GM19238 (cell line): ENCODE data around the gene DEUP1.

Source experiments
- DNase-seq: peaks from one replicate; pipeline ENCODE4 v3.0.0; 2011; ENCODE audit warnings: low spot score; ENCODE audit not compliant: insufficient read length

Gene DEUP1

DNA sequence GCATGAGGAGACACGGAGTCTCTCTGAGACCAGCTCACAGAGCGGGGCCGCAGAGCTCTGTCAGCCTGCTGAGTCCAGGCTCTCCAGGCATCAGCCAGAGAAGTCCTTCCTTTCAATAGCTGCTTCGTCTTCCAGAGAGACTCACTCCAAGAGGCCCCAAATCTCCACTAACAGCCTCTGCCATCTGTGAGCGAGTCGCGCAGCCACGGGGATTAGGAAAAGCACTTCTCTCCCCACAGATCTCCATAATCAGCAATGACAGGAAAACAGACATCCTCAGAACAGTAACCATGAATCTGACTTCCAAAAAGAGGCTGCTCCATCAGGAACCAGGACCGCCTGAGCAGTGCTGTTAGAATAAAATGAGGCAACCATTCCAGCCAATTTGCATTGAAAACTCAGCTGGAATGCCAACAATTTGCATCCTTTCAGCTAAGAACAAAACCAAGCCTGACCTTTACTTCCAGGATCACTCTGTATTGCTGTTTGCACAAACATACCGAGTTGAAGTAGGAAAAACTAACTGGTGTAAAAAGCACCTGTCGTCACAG is 147.2 kb downstream of the DEUP1 start:
- DNase-seq = no peak

DNA sequence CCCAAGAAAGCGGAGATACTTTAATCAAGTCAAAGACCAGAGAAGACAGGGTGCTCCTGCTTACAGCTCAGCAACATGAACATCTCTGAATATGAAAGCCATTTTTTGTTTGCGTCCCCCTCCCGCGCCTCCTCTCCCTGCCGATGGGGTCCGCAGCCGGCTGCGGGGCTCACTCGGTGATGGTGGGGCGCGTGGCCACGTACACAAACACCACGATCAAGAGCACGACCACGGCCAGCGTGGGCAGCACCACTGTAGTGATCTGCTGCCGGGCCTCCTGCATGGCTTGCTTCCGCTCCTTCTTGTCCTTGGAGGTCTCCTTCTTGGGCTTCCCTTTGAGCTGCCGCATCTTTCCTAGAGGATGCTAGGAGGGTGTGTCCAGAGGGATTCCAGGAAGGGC is 148.3 kb downstream of the DEUP1 start:
- no peak for DNase-seq

- DNase-seq = no peak
Measured at GRCh38 chr11:93480256-93480655, 149.7 kb downstream of the DEUP1 start.

DNA sequence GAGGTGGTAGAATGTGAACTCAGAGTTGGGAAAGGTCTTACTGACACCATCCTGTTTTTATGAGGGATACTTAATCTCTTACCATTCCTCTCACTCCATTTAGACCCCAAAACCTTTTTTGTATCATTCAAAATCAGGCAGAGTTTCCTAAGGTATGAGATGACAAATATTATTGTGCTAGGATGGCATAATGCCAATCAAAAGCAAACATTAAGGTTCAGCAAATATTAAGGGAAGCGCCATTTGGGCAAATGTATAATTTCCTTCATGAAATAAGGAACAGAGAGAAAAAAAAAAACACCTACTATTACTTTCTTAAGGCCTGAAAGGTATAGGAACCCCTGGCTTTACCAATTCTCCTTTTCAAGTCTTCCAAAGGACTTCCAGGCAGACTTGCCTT is 150.2 kb downstream of the DEUP1 start:
- DNase-seq = no peak

DNA sequence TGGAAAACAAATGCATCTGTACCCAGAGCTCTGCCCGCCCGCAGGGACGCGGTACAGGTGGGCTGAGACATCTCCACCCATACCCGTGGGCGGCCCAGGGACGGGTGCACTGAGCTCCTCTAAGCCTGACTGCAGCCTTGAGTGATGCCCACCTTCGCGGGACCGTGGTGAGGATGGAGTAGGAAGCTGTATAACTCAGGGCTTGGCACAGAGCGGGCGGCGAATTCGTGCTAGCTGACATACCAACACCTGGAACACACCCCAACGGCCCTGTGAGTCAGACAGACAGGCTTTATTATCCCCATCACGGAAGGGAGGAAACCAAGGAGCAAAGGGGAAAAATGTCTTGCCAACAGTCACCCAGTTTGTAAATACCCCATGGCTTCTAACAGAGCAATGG is 150.7 kb downstream of the DEUP1 start:
- DNase-seq = no peak

GRCh38 chr11:93481696-93482095 is 151.2 kb downstream of the DEUP1 start:
- DNase-seq = no peak

- no peak for DNase-seq
Measured at GRCh38 chr11:93482556-93482955, 152.0 kb downstream of the DEUP1 start.

GRCh38 chr11:93484716-93485115 is 154.2 kb downstream of the DEUP1 start:
- no peak for DNase-seq

DNA sequence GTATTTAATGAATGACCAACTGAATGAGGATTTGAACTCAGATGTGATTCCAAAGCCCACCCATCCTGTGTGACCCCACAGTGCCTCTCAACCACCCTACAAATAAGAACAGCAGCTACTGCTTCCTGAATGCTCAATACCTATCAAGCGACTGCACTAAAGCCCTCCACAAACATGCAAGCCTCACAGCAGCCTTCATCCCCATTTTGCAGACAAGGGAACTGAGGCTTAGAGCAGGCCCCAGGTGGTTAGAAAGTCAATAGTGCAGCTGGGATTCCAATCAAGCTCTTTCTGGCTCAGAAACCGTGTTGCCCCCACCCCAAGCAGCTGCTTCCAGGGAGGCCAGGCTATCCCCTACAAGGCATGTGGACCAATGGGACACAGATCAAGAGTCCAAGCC is 155.4 kb downstream of the DEUP1 start:
- DNase-seq = no peak

DNA sequence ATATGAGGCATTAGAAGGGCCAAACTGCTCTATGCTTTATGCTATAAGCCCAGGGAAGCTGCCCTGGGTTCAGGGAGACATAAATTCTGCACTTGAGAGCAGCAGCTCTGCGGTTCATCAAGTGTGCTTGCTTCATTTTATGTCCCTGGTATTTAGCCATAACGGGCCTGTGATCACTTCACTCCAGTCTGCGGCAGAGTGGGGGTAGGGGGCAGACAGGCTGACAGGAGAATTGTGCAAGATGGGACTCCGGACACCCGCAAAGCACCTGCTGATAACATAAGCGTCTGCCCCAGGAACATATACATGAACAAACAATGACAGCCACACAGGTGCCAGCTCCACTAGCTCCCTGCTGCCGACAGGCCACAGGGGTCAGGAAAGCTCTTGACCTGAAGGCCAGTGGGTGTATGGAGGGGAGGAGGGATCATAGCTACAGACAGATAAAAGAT is 156.5 kb downstream of the DEUP1 start:
- DNase-seq = no peak
